BE2C (cell line): ENCODE measurements around the gene ZBTB39.

Experiments used
- DNase-seq: peaks from one replicate; pipeline ENCODE4 v3.0.0-alpha.2; 2020
- H3K27me3 ChIP-seq: fragments of 250-450 bp; sonication (Bioruptor Pico); 2 replicates; pipeline ENCODE4 v1.5.1; 2020; ENCODE audit warnings: mild to moderate bottlenecking
- H3K36me3 ChIP-seq: fragments of 250-450 bp; sonication (Bioruptor Pico); 2 replicates; pipeline ENCODE4 v1.5.1; 2020; ENCODE audit warnings: mild to moderate bottlenecking
- H3K4me1 ChIP-seq: fragments of 250-450 bp; sonication (Bioruptor Pico); 2 replicates; pipeline ENCODE4 v1.5.1; 2020
- H3K4me3 ChIP-seq: 2 replicates; pipeline ENCODE4 v1.5.1; 2011; ENCODE audit warnings: low read depth, low read length
- H3K9me3 ChIP-seq: fragments of 250-450 bp; sonication (Bioruptor Pico); 2 replicates; pipeline ENCODE4 v1.5.1; 2020
- CTCF ChIP-seq: IDR thresholded peaks from 2 replicates; pipeline ENCODE4 v1.5.1; 2012; ENCODE audit warnings: mild to moderate bottlenecking, low read depth, low read length

The ZBTB39 gene

DNA sequence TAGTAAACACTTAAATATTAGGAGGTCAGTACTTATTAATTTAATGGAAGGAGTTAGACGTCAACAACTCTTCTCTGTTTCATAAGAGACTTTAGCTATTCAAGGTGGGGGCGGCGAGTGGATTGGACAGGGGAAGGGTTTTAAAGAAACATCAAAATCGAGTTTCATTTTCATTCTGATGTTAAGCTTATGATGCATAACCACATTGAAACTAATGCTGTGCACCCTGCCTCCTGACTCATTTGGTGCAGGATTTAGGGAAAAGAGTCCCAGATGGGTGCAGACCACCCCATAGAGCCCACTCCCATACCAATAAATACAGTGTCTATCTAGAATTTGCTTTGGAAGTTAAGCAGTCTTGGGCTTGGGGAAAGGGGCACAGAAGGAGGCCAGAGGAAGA is 7.4 kb downstream of the ZBTB39 start:
- H3K36me3 ChIP-seq = peaks cover 38% of the 10 kb centered on the region
- H3K4me1 ChIP-seq = no peaks in the 10 kb centered on the region
- no peaks in the 10 kb centered on the region for H3K27me3 ChIP-seq
- no peak for DNase-seq
- H3K4me3 ChIP-seq = no peak overlapping the region
- no peaks in the 10 kb centered on the region for H3K9me3 ChIP-seq
- no peak for TF ChIP-seq CTCF

- H3K4me3 ChIP-seq = no peak overlapping the region
- no peaks in the 10 kb centered on the region for H3K4me1 ChIP-seq
- H3K36me3 ChIP-seq = peaks cover 32% of the 10 kb centered on the region
Observed at GRCh38 chr12:56998316-56998715, 8.0 kb downstream of the ZBTB39 start.

DNA sequence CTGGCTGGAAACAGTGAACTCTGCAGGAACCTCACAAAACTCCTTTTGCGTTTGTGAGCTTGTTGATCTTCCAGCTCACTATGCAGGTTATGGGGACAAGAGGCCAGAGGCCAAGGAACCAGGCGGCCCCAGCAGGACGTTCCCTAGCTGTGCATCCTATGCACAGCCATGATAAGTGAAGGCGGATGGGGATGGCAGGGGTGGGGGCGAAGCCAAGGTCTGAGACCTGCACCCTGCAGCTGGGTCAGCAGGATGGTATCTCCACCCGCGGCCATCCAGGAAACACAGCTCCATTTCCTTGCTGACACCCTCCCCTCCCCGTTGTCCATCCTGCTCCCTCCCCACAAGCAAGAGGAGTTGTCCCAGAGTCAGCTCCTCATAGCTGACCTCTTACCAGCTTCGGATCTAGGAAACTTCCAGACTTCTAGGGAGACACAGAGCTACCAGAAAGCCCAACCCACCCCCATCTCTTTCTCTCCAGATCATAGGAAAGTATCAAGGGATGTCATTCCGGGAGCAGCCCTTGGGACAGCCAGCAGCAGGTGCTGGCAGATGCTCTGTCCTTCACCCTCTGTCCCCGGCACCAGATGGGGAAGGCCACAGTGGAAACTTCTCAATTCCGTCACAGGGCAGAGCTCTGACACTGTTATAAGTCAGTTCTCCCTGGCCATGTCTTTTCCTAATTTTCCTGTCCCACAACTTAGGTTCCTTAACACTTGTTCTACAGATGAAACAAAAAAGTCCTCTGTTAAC is 9.4 kb downstream of the ZBTB39 start:
- no peak for DNase-seq
- Histone ChIP-seq H3K36me3 (peaks cover 20% of the 10 kb centered on the region), H3K9me3 (no peaks in the 10 kb centered on the region), H3K4me1 (no peaks in the 10 kb centered on the region), H3K4me3 (no peak overlapping the region), H3K27me3 (no peaks in the 10 kb centered on the region)
- TF ChIP-seq CTCF = no peak

More at GRCh38 chr12:56998316-56998715, 8.0 kb downstream of the ZBTB39 start:
- TF ChIP-seq CTCF = no peak
- H3K27me3 ChIP-seq = no peaks in the 10 kb centered on the region
- no peak for DNase-seq
- H3K9me3 ChIP-seq = no peaks in the 10 kb centered on the region

- no peaks in the 10 kb centered on the region for H3K9me3 ChIP-seq
- no peaks in the 10 kb centered on the region for H3K27me3 ChIP-seq
- peaks cover 11% of the 10 kb centered on the region for H3K36me3 ChIP-seq
- TF ChIP-seq CTCF = no peak
- no peaks in the 10 kb centered on the region for H3K4me1 ChIP-seq
- H3K4me3 ChIP-seq = no peak overlapping the region
- no peak for DNase-seq
Observed at GRCh38 chr12:56995930-56996496, 10.3 kb downstream of the ZBTB39 start.

GRCh38 chr12:56995201-56995929 is 11.0 kb downstream of the ZBTB39 start:
- no peak for DNase-seq
- TF ChIP-seq CTCF = no peak
- H3K36me3 ChIP-seq = peaks cover 6% of the 10 kb centered on the region
- no peaks in the 10 kb centered on the region for H3K27me3 ChIP-seq
- H3K4me3 ChIP-seq = no peak overlapping the region
- no peaks in the 10 kb centered on the region for H3K9me3 ChIP-seq
- H3K4me1 ChIP-seq = no peaks in the 10 kb centered on the region
